Fibroblast of skin of scalp (primary cell): ENCODE measurements around the gene CAPN13.

ENCODE experiments used
- DNase-seq: peaks from one replicate; pipeline ENCODE4 v3.0.0-alpha.2; 2013

Gene CAPN13

GRCh38 chr2:30784682-30785081, 22.6 kb downstream of the CAPN13 start:
- DNase-seq, result no peak

GRCh38 chr2:30781961-30782533, 25.2 kb downstream of the CAPN13 start:
- no peak for DNase-seq

- no peak for DNase-seq
These were observed 25.8 kb downstream of the CAPN13 start for GRCh38 chr2:30781451-30781850.

GRCh38 chr2:30780776-30781330, 26.4 kb downstream of the CAPN13 start:
- DNase-seq, result no peak

GRCh38 chr2:30778611-30779010, 28.6 kb downstream of the CAPN13 start:
- DNase-seq, result no peak

- DNase-seq, result no peak
These were observed 29.4 kb downstream of the CAPN13 start for GRCh38 chr2:30777661-30778505.

GRCh38 chr2:30776831-30777635, 30.2 kb downstream of the CAPN13 start:
- no peak for DNase-seq

- no peak for DNase-seq
These were observed 31.4 kb downstream of the CAPN13 start for GRCh38 chr2:30775833-30776232.

- no peak for DNase-seq
These were observed 35.1 kb downstream of the CAPN13 start for GRCh38 chr2:30772021-30772705.

GRCh38 chr2:30770816-30771576, 36.2 kb downstream of the CAPN13 start:
- no peak for DNase-seq

GRCh38 chr2:30769891-30770462, 37.3 kb downstream of the CAPN13 start:
- no peak for DNase-seq

GRCh38 chr2:30769481-30769780, 37.8 kb downstream of the CAPN13 start:
- DNase-seq, result no peak

- no peak for DNase-seq
These were observed 38.4 kb downstream of the CAPN13 start for GRCh38 chr2:30768708-30769480.

GRCh38 chr2:30768036-30768686, 39.1 kb downstream of the CAPN13 start:
- DNase-seq, result no peak

GRCh38 chr2:30766666-30767065, 40.6 kb downstream of the CAPN13 start:
- DNase-seq, result no peak

GRCh38 chr2:30765876-30766470, 41.3 kb downstream of the CAPN13 start:
- DNase-seq, result no peak

GRCh38 chr2:30765191-30765590, 42.1 kb downstream of the CAPN13 start:
- no peak for DNase-seq

GRCh38 chr2:30764021-30764800, 43.0 kb downstream of the CAPN13 start:
- no peak for DNase-seq

GRCh38 chr2:30763151-30763660, 44.0 kb downstream of the CAPN13 start:
- peak; percentile 88 for DNase-seq
